Stimulated activated CD8-positive, alpha-beta memory T cell treated with anti-CD3 and anti-CD28 coated beads, Interleukin-7, amount 100 ng/mL, for 1 hour (primary cell): ENCODE results near the gene WDFY1.
"Not testable (repeated sequence)": the region's sequence is repeated elsewhere in the genome, so short reads cannot be mapped to it uniquely, and the experiment has no call there.

Source experiments
- DNase-seq, 2 donors: peaks; one replicate each; pipeline ENCODE4 v3.0.0-alpha.2; 2020; ENCODE audit warnings: low read depth in 2 of 2

WDFY1 gene

DNA sequence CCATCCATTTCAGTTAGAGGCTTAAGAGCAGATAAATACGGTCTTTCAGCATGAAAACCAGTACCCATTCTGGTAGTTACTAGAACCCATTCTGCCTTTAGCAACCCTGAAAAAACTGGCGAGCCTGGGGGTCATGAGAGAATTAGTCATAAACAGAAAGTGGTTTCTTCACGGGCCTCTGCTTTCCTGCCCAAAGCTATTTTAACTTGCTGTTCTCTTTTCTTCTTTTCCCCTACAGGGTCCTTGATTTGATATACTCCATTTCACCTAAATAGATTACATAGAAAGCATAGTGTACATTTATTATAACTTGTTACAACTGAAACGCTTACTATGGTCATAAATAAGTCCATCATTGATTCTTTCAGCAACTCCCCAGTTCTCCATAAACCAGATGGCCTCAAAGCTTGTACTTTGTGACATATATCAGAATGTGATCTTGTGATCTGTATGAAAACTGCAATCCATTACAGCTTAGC, 48.3 kb downstream of the WDFY1 start:
- no peak for DNase-seq

DNA sequence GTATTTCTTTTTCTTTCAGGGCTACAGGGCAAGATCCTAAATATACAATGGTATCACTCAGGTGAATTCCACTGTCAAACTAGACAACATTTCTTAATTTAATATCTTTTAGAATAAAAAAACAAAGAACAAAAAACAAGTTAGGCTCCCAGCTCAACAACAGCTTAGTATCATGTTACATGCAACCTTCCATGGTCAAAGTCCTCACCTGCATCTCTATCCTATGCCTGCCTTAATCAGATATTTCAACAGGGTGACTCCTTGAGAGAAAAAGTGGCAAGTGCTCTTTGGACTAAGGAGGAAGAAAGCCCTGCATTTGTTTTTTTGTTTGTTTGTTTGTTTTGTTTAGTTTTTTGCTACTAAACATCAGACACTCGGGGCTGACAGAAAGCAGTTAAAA, 50.2 kb downstream of the WDFY1 start:
- DNase-seq, result no peak

DNA sequence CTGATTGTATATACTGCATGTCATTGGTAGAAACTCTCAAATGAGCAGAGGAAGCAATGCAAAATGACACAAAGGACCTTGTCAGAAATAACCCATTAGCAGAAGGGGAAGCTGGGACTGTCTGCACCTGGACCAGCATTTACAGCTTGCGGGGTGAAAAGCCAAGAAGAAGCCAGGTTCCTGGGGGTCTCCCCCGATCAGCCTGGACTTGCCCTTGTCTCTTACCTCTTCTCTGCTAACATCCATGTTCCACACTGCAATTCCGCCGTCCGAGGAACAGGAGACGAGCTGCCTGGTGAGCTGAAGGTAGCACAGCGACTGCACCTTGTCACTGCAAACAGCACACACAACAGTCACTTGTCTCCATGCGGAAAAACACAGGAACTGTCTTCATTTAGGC, 51.1 kb downstream of the WDFY1 start:
- DNase-seq, result no peak

DNA sequence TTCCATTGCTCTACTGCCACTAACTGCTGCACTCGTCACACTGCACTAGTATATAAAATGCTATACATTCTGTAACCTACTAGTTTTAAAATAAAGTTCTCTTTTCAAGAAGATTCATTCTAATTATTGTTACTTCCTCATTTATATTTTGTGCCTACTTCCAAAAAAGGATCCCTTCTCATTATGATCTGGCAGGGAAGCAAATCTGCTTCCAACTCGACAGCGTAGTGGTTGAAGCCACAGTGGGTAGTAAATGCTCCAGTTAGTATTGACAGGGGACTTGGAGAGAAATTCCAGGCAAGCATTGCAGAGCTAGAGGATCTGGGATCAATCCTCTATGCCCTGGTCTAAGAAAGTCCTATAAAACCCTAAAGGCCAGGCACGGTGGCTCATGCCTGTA, 54.4 kb downstream of the WDFY1 start:
- DNase-seq, result no peak

DNA sequence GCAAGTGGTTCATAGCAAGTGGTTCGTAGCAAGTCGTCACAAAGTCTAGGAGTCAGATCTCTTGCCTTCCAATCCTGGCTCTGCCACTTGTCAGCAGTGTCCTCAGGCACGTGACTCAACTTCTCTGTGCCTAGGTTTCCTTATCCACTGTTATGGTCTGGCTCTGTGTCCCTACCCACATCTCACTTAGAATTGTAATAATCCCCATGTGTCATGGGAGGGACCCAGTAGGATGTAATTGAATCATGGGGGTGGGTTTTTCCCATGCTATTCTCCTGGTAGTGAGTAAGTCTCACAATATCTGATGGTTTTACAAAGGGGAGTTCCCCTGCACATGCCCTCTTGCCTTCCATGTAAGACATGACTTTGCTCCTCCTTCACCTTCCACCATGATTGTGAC, 55.9 kb downstream of the WDFY1 start:
- no peak for DNase-seq

DNA sequence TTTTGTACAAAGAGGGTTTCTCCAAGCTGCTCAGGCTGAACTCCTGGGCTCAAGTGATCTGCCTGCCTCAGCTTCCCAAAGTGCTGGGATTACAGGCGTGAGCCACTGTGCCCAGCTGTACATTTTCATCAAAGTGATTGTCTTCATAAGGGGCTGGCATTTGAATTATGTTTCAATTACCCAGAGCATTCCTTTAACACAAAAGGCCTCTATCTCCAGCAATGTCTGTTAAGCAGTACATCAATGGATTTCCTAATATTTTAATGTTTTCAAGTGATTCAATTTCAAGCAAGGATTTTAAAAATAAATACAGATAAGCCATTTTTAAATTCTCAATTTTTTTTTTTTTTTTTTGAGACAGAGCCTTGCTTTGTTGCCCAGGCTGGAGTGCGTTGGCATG, 56.9 kb downstream of the WDFY1 start:
- no peak for DNase-seq

DNA sequence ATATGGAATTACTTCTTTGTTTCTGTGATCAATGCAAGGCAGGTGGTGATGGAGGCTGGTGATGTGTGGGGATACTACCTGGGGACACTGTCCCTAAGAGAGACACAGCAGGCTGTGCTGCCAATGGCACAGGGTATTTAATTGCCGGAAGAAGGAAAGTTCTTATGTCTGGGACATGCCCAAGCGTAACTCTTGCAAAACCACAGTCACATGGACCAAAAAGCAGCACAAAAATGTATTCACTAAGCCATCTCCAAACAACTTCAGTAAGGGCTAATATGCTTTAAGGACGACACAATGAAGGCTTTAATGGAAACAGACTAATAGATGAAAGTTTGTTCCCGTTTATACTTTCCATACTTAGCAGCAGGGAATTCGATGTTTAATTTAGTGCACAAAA, 58.0 kb downstream of the WDFY1 start:
- DNase-seq, result no peak

DNA sequence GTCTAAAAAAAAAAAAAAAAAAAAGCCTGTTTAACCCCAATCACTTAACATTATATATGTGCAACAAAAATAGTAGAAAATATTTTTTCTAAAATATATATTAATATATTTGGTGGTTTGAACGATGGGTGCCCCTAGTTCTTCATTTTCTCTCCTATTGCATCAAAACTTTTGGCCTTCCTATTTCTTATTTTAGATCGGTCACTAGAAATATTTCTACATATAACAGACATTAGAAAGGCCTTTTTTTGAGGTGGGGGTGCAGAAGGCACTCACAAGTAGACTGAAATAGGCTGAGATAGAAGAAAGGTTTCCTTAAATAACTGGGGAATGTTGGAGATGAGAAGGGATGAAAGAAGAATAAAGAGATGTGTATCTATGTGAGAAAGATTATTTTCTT, 58.4 kb downstream of the WDFY1 start:
- no peak for DNase-seq

DNA sequence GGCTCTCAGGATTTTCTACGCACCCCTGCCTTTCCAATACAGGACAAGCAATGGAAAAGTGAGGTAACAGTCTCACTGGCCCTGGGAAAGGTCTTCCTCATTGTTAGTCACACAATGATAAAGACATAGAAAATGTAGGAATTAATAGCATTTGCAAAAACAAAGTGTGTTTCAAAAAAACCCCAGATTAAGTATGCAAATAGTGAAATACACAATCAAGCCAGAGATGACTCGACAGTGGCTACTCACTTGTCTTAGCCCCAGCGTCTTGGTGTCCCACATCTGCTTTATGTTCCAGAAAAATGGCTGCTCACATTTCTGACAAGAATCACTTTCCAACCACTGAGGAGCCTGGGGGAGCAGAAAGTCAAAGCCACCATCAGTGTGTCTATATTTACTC, 60.7 kb downstream of the WDFY1 start:
- no peak for DNase-seq

DNA sequence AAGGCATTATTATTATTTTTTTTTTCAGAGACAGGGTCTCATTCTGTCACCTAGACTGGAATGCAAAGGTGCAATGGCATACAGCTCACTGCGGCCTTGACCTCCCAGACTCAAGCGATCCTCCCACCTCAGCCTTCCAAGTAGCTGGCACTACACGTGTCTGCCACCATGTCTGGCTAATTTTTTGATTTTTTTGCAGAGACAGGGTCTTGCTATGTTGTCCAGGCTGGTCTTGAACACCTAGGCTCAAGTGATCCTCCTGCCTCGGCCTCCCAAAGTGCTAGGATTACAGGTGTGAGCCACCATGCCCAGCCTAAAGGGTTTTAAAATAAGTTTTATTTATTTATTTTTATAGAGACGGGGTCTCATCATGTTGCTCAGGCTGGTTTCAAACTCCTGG, 62.4 kb downstream of the WDFY1 start:
- DNase-seq, result no peak

DNA sequence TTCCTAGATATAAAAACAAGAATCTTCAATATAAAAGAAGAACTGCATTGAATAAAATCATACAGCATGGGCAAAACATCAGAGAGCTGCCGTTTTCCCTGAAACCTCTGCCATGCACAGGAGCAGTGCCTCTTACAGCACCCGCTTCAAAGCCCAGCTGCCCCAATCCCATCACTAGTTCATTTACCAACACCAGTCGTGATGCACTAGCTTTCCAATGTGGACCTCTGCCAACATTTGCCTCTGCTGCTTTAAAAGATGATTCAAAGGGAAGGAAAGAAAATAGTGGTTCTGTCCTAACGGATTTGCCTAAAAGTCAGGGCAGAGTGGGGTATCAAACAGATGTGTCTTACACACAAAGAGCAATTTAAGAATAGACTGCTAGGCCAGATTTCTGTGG, 64.3 kb downstream of the WDFY1 start:
- no peak for DNase-seq

DNA sequence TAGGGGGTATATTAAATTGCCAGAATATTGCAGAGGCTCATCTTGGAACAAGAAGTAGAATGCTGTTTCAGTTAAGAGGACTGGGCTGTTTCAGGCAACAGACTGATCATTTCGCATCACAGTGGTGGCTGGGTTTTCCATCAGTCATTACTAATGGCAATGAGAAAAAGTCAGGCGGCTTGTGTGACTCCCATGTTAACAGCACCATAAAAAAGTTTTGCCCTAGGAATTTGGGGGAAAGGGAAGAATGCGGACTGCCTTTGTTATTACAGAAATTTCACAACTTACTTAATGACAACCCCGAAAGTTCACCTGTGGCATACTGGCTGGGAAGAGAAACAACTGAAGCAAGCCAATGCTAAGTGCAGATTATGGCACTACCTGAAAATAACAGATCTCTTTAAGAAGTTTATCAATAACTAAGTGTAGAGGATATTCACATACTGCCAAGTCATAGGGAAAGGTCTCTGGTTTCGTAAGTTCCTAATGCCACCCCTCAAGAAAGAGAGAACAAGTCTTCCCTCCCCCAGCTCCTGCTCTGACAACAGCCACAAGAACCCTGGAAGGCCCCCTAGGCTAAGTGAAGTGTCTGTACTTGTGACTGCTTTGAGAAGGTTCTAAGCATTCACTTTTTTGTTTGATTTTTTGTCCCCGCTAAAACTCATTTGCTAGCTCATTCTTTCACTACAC, 67.3 kb downstream of the WDFY1 start:
- DNase-seq, result no peak

DNA sequence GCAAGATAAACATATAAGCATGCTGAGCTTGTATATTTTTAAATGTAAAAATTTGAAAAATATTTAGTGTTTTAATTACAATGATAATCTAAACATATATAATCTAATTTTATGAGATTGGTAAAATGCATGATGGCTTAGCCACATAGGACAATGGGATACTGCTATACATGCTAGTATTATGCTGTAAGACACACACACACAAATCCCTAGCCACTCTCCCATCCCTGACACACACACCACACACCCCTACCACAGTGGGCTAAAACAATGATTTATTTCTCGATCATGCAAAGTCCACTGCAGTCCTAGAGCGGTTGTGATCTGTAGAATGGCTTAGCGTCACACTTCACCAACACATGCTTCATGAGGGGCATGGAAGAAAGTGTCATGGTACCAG, 71.5 kb downstream of the WDFY1 start:
- DNase-seq, result no peak

DNA sequence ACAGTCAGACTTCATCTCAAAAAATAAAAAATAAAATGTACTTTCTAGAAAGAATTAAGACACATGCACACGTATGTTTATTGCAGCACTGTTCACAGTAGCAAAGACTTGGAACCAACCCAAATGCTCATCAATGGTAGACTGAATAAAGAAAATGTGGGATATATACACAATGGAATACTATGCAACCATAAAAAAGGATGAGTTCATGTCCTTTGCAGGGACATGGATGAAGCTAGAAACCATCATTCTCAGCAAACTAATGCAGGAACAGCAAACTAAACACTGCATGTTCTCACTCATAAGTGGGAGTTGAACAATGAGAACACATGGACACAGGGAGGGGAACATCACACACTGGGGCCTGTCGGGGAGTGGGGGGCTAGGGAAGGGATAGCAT, 72.4 kb downstream of the WDFY1 start:
- DNase-seq, result not testable (repeated sequence)

DNA sequence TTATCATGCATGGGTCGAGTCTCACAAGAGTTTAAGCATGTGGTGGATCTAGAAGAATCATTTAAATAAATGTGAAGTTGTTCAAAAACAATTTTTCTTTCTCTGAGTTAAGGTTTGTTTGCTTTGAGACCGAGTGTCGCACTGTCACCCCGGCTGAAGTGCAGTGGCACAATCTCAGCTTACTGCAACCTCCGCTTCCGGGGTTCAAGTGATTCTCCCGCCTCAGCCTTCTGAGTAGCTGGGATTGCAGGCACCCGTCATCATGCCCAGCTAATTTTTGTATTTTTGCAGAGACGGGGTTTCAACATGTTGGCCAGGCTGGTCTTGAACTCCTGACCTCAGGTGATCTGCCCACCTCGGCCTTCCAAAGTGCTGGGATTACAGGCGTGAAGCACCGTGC, 73.5 kb downstream of the WDFY1 start:
- not testable (repeated sequence) for DNase-seq

DNA sequence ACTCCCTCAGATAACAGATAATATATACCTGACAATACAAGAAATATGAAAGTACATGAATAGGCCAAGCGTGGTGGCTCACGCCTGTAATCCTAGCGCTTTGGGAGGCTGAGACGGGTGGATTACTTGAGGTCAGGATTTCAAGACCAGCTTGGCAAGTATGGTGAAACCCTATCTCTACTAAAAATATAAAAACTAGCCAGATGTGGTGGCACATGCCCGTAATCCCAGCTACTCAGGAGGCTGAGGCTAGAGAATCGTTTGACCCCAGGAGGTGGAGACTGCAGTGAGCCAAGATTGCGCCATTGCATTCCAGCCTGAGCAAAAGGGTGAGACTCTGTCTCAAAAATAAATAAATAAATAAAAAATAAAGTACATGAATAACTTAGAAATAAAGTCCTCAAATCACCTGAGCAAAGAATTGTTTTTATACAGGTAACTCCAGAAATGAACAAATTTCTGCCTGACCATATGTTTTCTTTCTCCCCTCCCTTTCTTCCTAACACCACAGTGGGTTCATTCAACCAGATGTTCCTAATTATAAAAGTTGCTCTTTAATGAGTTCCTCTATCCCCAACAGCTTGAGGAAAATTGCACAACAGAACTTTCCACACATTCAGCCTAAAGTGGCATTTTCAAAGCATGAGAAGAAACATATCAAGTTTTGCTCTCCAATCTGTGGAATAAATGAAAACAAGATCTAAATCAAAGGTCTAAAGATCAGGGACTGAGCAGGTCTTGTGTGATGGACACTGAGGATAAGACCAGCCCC, 74.1 kb downstream of the WDFY1 start:
- no peak for DNase-seq

DNA sequence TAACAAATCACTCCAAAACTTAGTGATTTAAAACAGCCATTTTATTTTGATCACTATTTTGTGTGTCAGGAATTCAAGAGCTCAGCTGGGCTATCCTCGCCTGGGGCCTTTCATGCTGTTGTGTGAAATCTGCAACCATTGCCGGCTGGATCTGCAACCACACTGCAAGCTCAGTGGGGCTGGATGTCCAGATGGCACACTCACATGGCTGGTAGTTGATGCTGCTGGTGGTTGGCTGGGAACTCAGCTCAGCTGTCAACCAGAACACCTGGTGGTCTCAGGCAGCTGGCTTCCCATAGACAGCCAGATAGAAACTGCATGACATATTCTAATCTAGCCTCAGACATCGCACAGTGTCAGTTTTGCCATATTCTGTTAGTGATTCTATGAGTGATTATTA, 77.1 kb downstream of the WDFY1 start:
- no peak for DNase-seq

DNA sequence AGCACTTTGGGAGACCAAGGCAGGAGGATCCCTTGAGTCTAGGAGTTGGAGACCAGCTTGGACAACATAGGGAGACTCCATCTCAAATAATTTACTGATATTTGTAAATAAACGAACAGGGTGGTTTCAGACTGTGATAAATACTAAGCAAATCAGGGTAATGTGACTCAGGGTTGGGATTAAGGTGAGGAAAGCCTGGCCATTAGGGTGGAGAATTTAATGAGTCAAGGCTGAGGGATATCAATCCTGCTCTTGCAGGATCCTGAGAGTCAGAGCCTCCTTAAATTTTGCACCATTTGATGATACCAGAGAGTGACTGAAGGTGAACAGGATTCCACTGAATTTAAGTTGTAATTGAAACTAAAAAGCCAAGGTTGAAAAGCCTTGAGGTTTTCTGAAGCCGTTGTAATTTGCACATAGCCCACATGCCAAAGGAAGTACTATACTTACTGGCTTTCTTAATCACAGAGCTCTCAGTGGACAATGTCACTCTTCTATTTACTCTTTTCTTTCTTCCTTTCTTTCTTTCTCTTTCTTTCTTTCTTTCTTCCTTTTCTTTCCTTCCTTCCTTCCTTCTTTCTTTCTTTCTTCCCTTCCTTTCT, 79.1 kb downstream of the WDFY1 start:
- DNase-seq, result no peak

DNA sequence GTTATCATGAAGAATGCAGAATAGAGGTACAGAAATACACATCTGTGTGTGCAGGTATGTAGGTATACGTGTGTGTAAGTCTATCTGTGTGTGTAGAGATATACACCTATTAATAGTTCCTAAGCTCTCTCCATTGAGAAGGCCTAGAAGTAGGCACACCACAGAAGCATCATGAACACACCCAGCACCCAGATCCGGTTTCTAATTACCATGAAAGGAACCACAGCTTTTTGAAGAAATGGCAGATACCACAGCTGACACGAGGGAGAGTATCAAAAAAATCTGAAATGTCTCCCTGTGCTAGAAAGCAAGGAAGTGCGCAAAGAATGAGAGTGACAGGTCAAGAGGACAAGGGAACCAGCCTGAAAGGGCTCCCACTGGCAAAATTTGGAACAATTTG, 80.0 kb downstream of the WDFY1 start:
- no peak for DNase-seq

DNA sequence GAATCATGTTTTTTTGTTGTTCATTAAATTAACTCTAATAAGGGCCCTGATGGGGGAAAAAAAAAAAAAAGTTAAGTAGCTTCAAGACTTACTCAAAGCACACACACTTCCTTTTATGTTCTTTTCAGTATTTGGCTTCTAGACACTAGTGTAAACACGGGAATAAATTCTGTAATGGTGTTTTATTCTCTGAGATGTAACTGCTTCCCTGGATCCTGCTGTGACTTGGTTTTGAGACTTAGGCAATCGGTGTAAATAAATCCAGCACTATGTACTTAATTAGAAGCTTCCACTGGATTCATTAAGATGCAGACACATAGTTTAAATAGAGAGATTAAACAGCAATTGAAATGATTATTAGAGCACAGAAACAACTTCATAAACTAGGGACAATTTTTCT, 81.6 kb downstream of the WDFY1 start:
- no peak for DNase-seq

DNA sequence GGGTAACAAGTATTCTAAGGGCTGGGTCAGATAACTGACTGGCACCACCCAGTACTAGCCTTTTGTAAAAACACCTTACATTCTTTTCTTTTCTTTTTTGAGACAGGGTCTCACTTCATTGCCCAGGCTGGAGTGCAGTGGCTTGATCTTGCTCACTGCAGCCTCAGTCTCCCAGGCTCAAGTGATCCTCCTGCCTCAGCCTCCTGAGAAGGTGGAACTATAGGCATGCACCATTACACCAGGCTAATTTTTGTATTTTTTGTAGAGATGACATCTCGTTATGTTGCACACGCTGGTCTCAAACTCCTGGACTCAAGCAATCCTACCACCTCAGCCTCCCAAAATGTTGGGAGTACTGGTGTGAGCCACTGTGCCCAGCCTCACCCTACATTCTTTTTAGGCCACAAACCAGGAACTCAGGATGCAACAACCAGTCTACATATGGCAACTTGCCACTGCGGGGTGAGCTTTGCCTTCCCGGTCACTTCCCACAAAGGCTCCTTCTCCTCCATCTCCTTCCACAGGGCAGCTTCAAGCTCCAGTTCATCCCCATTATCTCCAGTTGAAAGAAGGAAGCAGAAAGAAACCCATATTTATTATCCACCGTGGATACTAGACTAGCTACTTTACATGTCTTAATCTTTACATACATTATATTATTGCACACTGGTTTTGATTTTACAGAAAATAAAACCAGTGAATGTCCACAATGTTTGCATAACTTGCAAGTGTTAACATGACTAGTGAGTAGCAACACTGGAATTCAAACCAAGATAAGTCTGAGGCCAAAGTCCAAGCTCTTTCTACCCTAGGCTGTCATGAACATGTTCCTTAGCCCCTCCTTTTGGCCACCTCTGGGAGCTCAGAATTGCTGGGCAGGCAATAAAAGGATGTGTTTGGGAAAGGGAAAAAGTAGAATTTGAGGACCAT, 84.1 kb downstream of the WDFY1 start:
- DNase-seq, result no peak

DNA sequence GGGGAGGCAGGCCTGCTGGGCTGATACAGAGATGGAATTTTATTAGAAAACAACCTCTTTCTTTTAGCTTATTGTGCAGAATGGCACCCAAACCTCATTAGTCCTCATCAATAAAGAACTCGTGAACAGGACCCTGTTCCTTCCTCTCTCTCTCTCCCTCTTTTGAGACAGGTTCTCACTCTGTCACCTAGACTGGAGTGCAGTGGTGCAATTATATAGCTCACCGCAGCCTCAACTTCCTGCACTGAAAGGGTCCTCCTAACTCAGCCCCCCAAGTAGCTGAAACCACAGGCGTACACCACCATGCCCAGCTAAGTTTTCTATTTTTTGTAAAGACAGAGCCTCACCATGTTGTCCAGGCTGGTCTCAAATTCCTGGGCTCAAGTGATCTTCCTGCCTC, 86.1 kb downstream of the WDFY1 start:
- DNase-seq, result no peak
